Right atrium auricular region (tissue), 2 donors: ENCODE results near the gene DNAJC6. TPM values are rescaled to one million over a fixed set of nuclear protein-coding genes. Genes with fewer than 3 reads are reported as not detected.

Experiments used
- DNase-seq: peaks from one replicate; pipeline ENCODE4 v3.0.0-alpha.2; 2019; ENCODE audit warnings: low spot score
- H3K27ac ChIP-seq, 2 donors: fragments of 200-600 bp; sonication (generic); 1 replicate in 1 of 2; 2 replicates in 1 of 2; pipeline ENCODE4 v1.5.1; 2016 to 2019
- H3K27me3 ChIP-seq, 2 donors: fragments of 200-600 bp; sonication (generic); one replicate each; pipeline versions ENCODE4 v1.5.1 to v1.6.0; 2017 to 2019
- H3K36me3 ChIP-seq: fragments of 200-600 bp; sonication (generic); one replicate; pipeline ENCODE4 v1.5.1; 2016
- H3K4me1 ChIP-seq, 2 donors: fragments of 200-600 bp; sonication (generic); one replicate each; pipeline versions ENCODE4 v1.5.1 to v1.6.0; 2017 to 2019
- H3K4me3 ChIP-seq, 2 donors: fragments of 200-600 bp; sonication (generic); 1 replicate in 1 of 2; 2 replicates in 1 of 2; pipeline ENCODE4 v1.5.1; 2017 to 2019; ENCODE audit warnings: mild to moderate bottlenecking in 1 of 2, moderate library complexity in 1 of 2
- H3K9me3 ChIP-seq, 2 donors: fragments of 200-600 bp; sonication (generic); one replicate each; pipeline ENCODE4 v1.5.1; 2019
- CTCF ChIP-seq, 2 donors: fragments of 200-600 bp; sonication (generic); IDR thresholded peaks; one replicate each; pipeline ENCODE4 v1.5.1; 2019; ENCODE audit warnings: antibody characterized with exemption in 2 of 2
- total RNA-seq, 2 donors: library from RNA; depleted of rRNA; stranded (reverse); fragments of >200 nt; gene quantifications; one replicate each; pipeline ENCODE4 v1.1.0, GENCODE V29; 2016

The DNAJC6 gene
- total RNA-seq, 2 donors from 2014 or later: 17.3 to 24.6 TPM

DNA sequence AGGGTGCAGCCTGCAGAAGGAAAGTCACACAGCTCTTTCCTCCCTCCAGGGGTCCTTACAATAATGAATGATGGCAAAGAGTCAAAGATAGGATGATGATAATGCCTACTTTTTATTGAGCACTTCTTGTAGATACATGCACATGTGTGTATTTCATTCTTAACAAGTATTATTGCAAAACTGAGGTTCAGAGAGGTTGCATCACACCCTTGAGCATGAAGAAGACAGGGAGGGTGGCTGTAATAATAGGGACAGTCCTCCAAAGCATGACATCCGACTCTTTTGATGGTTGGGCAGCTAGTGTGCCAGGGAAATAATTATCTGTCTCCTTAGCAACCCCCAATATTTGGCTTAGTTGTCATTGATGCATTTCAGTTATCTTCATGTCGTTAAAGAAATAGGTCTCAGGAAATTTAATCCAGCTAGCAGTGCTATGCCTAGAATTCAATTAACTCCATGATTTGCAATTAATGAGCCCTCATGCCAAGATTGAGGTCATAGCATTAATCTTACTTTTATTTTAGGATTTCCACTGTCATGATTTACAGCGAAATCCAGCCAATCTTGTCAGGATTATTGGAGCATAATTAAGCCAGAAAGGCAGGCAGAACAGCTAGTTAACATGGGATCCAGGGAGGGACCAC, 35.0 kb downstream of the DNAJC6 start:
- H3K36me3 ChIP-seq: no peaks in the 10 kb centered on the region

GRCh38 chr1:65346190-65346589, 36.8 kb downstream of the DNAJC6 start:
- no peak for DNase-seq
- Histone ChIP-seq H3K9me3 (no peaks in the 10 kb centered on the region), H3K27me3 (no peaks in the 10 kb centered on the region), H3K36me3 (no peaks in the 10 kb centered on the region), H3K4me3 (no peak overlapping the region), H3K27ac (no peak overlapping the region), H3K4me1 (peaks cover 0 to 3% of the 10 kb centered on the region in 2 donors)
- TF ChIP-seq CTCF (IDR thresholded peaks at IDR 0.05): no peak

More for the DNA sequence above, 35.0 kb downstream of the DNAJC6 start:
- no peak for TF ChIP-seq CTCF (IDR thresholded peaks at IDR 0.05)
- Histone ChIP-seq H3K4me3 (no peak overlapping the region), H3K27me3 (no peaks in the 10 kb centered on the region), H3K9me3 (no peaks in the 10 kb centered on the region), H3K4me1 (peaks cover 0 to 5% of the 10 kb centered on the region in 2 donors), H3K27ac (no peak overlapping the region)
- DNase-seq: no peak

DNA sequence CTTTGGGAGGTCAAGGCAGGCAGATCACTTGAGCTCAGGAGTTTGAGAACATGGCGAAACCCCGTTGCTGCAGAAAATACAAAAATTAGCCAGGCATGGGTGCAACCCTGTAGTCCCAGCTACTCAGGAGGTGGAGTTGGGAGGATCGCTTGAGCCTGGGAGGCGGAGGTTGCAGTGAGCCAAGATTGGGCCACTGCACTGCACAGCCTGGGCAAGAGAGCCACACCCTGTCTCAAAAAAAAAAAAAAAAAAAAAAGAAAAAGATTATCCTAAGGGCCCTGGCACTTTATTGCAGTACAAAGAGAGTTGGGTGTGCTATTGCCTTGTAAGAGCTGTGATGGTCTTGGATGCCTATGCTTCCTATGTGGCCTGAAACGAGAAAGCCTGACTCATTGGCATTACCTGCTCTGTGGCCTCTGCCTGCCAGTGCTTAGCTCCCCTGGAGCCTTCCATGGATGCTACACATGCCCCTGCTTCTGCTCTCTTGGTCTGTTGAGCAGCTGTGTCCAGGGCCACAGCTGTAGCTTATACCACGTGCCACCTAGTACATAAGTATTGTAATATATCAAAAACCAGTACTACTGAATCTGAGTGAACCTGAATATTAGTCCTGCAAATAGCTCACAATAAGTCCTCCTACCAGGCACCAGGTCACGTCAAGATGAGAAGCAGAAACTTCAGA, 45.8 kb downstream of the DNAJC6 start:
- Histone ChIP-seq H3K4me3 (no peak overlapping the region), H3K27ac (no peak overlapping the region), H3K27me3 (no peaks in the 10 kb centered on the region), H3K9me3 (no peaks in the 10 kb centered on the region), H3K4me1 (no peaks in the 10 kb centered on the region), H3K36me3 (no peaks in the 10 kb centered on the region)
- no peak for TF ChIP-seq CTCF (IDR thresholded peaks at IDR 0.05)
- no peak for DNase-seq

DNA sequence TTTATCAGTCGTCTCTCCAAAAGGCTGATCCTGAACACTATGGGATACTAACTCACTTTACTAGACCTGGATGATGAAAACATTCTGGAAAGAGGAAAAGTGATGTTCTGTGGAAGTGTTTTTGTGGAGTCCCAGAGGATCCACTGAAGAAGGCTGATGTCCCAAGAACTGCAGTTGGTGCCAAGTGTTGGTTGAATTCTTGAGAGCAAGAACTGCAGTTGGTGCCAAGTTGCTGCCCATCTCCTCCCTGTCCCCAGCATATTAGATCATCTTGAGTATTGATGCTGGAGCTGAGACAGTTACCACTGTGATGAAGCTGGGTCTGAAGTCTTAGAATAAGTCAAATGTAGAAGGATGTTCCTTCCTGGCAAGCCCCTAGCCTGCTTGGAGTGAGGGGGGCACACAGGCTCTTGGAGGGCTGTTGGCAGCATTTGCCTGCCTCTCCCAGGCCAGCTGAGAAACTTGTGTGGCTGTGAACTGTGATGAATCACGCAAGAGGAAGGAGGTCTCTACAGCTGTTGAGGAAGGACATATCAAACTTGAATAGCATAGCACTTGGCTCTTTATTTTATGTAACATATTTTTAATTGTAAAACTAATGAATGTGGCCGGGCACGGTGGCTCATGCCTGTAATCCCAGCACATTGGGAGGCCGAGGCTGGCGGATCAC, 48.1 kb downstream of the DNAJC6 start:
- Histone ChIP-seq H3K27ac (no peak overlapping the region), H3K4me3 (no peak overlapping the region), H3K9me3 (no peaks in the 10 kb centered on the region), H3K36me3 (no peaks in the 10 kb centered on the region), H3K27me3 (no peaks in the 10 kb centered on the region), H3K4me1 (no peaks in the 10 kb centered on the region)
- DNase-seq: no peak
- TF ChIP-seq CTCF (IDR thresholded peaks at IDR 0.05): no peak

DNA sequence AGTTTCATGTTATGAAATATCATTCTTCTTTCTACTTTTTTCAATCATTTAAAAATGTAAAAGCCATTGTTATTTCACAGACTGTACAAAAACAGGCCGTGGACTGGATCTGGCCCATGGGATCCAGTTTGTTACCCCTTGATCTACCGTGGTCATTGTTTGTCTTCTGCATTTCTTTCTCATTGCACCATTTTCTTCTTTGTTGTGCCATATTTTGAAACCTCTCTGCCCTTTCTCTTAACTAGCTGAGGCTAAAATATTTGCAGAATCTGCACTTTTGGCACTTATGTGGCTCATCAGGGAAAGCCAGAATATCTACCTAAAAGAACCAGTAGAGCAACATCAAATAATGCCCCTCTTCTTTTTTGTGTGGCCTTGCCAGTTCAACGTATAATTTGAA, 50.5 kb downstream of the DNAJC6 start:
- no peak for TF ChIP-seq CTCF (IDR thresholded peaks at IDR 0.05)
- Histone ChIP-seq H3K9me3 (no peaks in the 10 kb centered on the region), H3K27ac (no peak overlapping the region), H3K27me3 (no peaks in the 10 kb centered on the region), H3K4me1 (no peaks in the 10 kb centered on the region), H3K4me3 (no peak overlapping the region), H3K36me3 (no peaks in the 10 kb centered on the region)
- DNase-seq: no peak
